Measurements from ENCODE around the gene MTOR.
"Not testable (repeated sequence)": the region's sequence is repeated elsewhere in the genome, so short reads cannot be mapped to it uniquely, and the experiment has no call there.

The MTOR gene

GRCh38 chr1:11280719-11281376, 18.5 kb upstream of the MTOR start:
- DNase-seq (ENCODE audit: low read depth in 2 of 3, low spot score in 2 of 3): no peak

- DNase-seq (ENCODE audit: low read depth in 2 of 3, low spot score in 2 of 3): no peak
Measured at GRCh38 chr1:11279630-11280029, 17.3 kb upstream of the MTOR start.

- DNase-seq (ENCODE audit: low read depth in 2 of 3, low spot score in 2 of 3): no peak
Measured at GRCh38 chr1:11279152-11279551, 16.8 kb upstream of the MTOR start.

GRCh38 chr1:11273595-11274234, 11.4 kb upstream of the MTOR start:
- no peak for DNase-seq (ENCODE audit: low read depth in 2 of 3, low spot score in 2 of 3)

GRCh38 chr1:11272832-11273594, 10.7 kb upstream of the MTOR start, which contains the start of gene UBIAD1:
Gene UBIAD1 (plus strand): TSS chr1:11273198. CDS start chr1:11273532, 334 bp downstream.
- peak; percentile 69 to 76 (median 71) for DNase-seq (ENCODE audit: low read depth in 2 of 3, low spot score in 2 of 3)

GRCh38 chr1:11272544-11272831, 10.1 kb upstream of the MTOR start:
- DNase-seq (ENCODE audit: low read depth in 2 of 3, low spot score in 2 of 3): no peak

GRCh38 chr1:11267350-11268337, 5.3 kb upstream of the MTOR start:
- not testable (repeated sequence) for DNase-seq (ENCODE audit: low read depth in 2 of 3, low spot score in 2 of 3)

- DNase-seq (ENCODE audit: low read depth in 2 of 3, low spot score in 2 of 3): no peak
Measured at GRCh38 chr1:11266268-11267074, 4.1 kb upstream of the MTOR start.

- no peak for DNase-seq (ENCODE audit: low read depth in 2 of 3, low spot score in 2 of 3)
Measured at GRCh38 chr1:11256299-11256698, 6.1 kb downstream of the MTOR start.

GRCh38 chr1:11253226-11253625, 9.1 kb downstream of the MTOR start:
- no peak for DNase-seq (ENCODE audit: low read depth in 2 of 3, low spot score in 2 of 3)

GRCh38 chr1:11252538-11252937, 9.8 kb downstream of the MTOR start:
- DNase-seq (ENCODE audit: low read depth in 2 of 3, low spot score in 2 of 3): no peak

GRCh38 chr1:11248169-11248568, 14.2 kb downstream of the MTOR start:
- no peak for DNase-seq (ENCODE audit: low read depth in 2 of 3, low spot score in 2 of 3)

- no peak for DNase-seq (ENCODE audit: low read depth in 2 of 3, low spot score in 2 of 3)
Measured at GRCh38 chr1:11245904-11246719, 16.2 kb downstream of the MTOR start.

GRCh38 chr1:11245248-11245647, 17.1 kb downstream of the MTOR start:
- no peak for DNase-seq (ENCODE audit: low read depth in 2 of 3, low spot score in 2 of 3)

GRCh38 chr1:11238311-11238710, 24.0 kb downstream of the MTOR start:
- DNase-seq (ENCODE audit: low read depth in 2 of 3, low spot score in 2 of 3): no peak

GRCh38 chr1:11237356-11237755, 25.0 kb downstream of the MTOR start:
- DNase-seq (ENCODE audit: low read depth in 2 of 3, low spot score in 2 of 3): no peak

- DNase-seq (ENCODE audit: low read depth in 2 of 3, low spot score in 2 of 3): no peak
Measured at GRCh38 chr1:11233208-11233607, 29.1 kb downstream of the MTOR start.

GRCh38 chr1:11229203-11229602, 33.1 kb downstream of the MTOR start:
- no peak for DNase-seq (ENCODE audit: low read depth in 2 of 3, low spot score in 2 of 3)
